A673 (cell line): ENCODE measurements around the gene ACVRL1.

Experiments used
- EZH2 ChIP-seq: fragments of 200-600 bp; sonication (generic); IDR thresholded peaks from 2 replicates; pipeline ENCODE4 v1.6.1; 2017; ENCODE audit warnings: borderline replicate concordance, low read depth, mild to moderate bottlenecking, mixed read lengths, antibody characterized with exemption, low read length; ENCODE audit not compliant: poor library complexity, severe bottlenecking
- TF ChIP-seq, protein P1 (sequence below): fragments of 300-800, 200-600 bp; sonication (generic); conservative IDR thresholded peaks from 2 replicates; pipeline ENCODE4 v1.5.1; 2017; ENCODE audit warnings: low read depth, mild to moderate bottlenecking, antibody characterized with exemption, low read length, moderate library complexity, mixed read lengths

DNA sequence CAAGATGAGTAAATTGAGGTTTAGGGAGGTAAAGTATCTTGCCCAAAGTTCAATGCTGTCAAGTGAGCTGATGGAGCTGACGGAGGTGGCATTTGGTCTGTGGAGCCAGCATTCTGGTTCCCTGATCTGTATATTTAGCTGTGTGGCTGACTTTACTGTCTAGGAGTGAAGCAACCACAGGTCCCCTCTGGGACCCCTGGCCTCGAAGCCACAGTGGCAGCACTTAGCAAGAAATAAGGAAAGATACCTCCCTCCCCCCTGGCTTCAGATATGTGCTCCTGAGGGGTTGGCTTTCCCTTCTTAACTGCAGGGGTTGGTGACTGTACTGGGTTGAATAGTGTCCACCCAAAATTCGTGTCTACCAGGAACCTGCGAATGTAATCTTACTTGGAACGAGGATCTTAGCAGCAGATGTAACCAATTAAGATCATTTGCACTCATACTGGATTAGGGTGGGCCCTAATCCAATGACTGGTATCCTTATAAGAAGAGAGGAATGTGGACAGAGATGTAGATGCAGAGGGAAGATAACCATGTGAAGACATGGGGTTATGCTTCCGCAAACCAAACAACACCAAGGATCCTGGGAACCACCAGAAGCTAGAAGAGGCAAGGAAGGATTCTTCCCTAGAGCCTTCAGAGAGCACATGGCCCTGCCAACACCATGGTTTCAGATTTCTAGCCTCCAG, 42.2 kb downstream of the ACVRL1 start:
- TF ChIP-seq, protein P1, sequence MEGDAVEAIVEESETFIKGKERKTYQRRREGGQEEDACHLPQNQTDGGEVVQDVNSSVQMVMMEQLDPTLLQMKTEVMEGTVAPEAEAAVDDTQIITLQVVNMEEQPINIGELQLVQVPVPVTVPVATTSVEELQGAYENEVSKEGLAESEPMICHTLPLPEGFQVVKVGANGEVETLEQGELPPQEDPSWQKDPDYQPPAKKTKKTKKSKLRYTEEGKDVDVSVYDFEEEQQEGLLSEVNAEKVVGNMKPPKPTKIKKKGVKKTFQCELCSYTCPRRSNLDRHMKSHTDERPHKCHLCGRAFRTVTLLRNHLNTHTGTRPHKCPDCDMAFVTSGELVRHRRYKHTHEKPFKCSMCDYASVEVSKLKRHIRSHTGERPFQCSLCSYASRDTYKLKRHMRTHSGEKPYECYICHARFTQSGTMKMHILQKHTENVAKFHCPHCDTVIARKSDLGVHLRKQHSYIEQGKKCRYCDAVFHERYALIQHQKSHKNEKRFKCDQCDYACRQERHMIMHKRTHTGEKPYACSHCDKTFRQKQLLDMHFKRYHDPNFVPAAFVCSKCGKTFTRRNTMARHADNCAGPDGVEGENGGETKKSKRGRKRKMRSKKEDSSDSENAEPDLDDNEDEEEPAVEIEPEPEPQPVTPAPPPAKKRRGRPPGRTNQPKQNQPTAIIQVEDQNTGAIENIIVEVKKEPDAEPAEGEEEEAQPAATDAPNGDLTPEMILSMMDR = no peak
- no peak for TF ChIP-seq EZH2
